HG02588 (cell line): ENCODE data around the gene SMARCC2.
"Not testable (repeated sequence)": the region's sequence is repeated elsewhere in the genome, so short reads cannot be mapped to it uniquely, and the experiment has no call there.

Experiments used
- ATAC-seq: cut with Tn5 transposase; IDR thresholded peaks from one replicate; pipeline ENCODE4 v1.9.1; 2021; ENCODE audit warnings: mild to moderate bottlenecking, moderate library complexity; ENCODE audit not compliant: unreplicated experiment

The SMARCC2 gene

GRCh38 chr12:56126732-56127239, 62.5 kb downstream of the SMARCC2 start:
- ATAC-seq = no peak

GRCh38 chr12:56124133-56124532, 65.2 kb downstream of the SMARCC2 start:
- no peak for ATAC-seq

GRCh38 chr12:56122637-56123036, 66.6 kb downstream of the SMARCC2 start:
- no peak for ATAC-seq

GRCh38 chr12:56121204-56121870, 67.9 kb downstream of the SMARCC2 start:
- ATAC-seq = no peak

DNA sequence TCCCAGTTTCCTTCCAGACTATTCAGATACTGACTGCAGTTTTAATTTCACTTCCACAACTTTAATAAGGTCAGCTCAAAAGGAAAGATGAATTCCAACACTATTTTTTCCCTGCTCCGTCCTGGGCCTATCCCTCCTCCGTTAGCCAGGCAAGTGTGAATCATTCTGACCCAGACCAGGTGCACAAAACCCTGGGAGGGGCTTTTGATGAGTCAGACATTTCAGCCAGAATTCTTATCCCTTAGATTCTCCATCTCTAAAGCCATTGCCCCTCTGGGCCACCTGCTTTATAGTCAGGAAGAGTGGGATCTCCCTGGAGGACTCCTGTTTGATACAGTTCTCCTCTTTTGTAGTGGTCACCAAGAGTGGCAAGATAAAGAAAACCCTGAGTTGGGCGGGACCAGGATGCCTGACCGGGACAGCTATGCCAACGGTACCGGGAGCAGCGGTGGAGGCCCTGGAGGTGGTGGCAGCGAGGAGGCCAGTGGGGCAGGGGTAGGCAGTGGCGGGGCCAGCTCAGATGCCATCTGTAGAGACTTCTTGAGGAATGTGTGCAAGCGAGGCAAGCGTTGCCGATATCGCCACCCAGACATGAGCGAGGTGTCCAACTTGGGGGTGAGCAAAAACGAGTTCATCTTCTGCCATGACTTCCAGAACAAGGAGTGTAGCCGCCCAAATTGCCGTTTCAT, 69.0 kb downstream of the SMARCC2 start:
- ATAC-seq = no peak

- ATAC-seq = no peak
Measured at GRCh38 chr12:56119361-56119796, 69.9 kb downstream of the SMARCC2 start.

- ATAC-seq = no peak
Measured at GRCh38 chr12:56118688-56119357, 70.5 kb downstream of the SMARCC2 start.

- peak; percentile 83 for ATAC-seq
Measured at GRCh38 chr12:56117778-56118687, 71.2 kb downstream of the SMARCC2 start, which contains the start of gene ZC3H10. ZC3H10 (plus strand) TSS chr12:56118266; CDS start chr12:56120563, 2,297 bp downstream.

- ATAC-seq = not testable (repeated sequence)
Measured at GRCh38 chr12:56117082-56117706, 72.1 kb downstream of the SMARCC2 start.

DNA sequence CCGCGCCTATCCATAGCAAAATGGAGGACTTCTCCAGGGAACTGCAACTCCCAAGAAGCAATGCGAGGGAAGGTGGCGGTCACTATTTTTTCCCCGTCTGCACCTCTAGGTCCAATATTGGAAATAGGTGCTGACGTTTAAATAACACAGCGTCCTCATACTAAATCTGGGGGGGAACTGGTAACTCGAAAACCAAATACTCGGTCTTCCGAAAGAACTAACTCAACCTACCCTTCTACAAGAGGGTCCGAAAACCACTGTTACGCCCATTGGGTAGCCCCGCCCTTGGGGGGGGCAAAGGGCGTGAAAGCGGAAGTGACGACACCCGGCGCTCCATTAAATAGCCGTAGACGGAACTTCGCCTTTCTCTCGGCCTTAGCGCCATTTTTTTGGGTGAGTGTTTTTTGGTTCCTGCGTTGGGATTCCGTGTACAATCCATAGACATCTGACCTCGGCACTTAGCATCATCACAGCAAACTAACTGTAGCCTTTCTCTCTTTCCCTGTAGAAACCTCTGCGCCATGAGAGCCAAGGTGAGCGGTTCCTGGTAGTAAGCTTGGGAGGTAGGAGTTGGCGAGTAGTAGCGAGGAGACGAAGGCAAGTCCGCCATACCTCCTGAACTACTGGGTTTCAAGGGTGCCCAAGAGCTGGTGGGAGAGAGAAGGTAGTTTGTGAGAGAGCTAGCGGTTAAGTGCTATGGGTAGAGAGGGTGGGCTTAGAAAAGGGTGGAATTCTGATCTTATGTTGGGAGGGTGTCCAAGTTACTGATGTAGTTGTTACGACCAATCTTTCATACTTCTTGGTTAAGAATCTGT, 72.8 kb downstream of the SMARCC2 start, which contains the start of gene RPL41:
TSS of gene RPL41 (plus strand) at position 367 of the 815 bp plus-strand sequence.
- peak; percentile 44 for ATAC-seq

DNA sequence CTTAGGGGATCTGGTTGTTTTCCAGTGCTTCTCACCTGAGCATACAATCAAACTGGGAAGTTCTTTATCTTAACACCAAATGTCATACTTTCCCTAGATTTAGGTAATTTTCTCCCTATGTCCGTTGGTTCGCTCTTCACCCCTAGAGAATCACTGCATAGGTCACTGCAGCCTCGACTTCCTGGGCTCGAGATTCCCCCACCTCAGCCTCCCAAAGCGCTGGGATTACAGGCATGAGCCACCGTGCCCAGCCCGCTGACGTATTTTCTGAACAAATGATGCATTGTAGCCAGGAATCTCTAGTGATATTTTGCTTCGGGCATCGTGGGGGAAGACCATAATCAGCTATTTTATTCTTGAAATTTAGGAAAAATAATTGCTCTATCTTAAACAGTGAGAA, 74.0 kb downstream of the SMARCC2 start:
- ATAC-seq = no peak

DNA sequence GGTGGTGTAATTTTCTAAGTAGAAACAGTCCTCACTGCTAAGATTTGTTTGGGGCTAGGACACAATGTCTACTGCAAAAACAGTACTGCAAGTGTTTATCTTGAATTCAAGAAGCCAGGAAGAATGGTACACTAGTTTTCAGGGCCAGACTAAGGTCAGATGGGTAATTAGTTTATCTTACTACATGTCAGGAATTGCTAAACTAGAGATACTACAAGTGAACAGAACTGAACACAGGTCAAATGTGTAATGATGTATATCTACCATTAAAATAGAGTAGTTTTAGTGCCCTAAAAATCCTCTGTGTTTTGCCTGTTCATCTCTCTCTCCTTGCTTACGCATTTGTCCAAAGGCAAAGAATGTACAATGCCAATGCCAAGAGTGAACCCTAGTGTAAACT, 75.2 kb downstream of the SMARCC2 start:
- no peak for ATAC-seq
